Renal cortical epithelial cell (primary cell): ENCODE data around the gene PEX1. TPM values are rescaled to one million over a fixed set of nuclear protein-coding genes. Genes with fewer than 3 reads are reported as not detected.
"Not testable (repeated sequence)": the region's sequence is repeated elsewhere in the genome, so short reads cannot be mapped to it uniquely, and the experiment has no call there.

ENCODE experiments used
- DNase-seq: peaks from one replicate; pipeline ENCODE4 v3.0.0-alpha.2; 2011; ENCODE audit warnings: low read depth
- total RNA-seq: library from RNA; depleted of rRNA; stranded (reverse); fragments of >200 nt; gene quantifications from 2 replicates; pipeline ENCODE4 v1.2.3, GENCODE V29; 2014

The PEX1 gene
- total RNA-seq, 1 donor from 2014 or later, result 28.5 TPM

DNA sequence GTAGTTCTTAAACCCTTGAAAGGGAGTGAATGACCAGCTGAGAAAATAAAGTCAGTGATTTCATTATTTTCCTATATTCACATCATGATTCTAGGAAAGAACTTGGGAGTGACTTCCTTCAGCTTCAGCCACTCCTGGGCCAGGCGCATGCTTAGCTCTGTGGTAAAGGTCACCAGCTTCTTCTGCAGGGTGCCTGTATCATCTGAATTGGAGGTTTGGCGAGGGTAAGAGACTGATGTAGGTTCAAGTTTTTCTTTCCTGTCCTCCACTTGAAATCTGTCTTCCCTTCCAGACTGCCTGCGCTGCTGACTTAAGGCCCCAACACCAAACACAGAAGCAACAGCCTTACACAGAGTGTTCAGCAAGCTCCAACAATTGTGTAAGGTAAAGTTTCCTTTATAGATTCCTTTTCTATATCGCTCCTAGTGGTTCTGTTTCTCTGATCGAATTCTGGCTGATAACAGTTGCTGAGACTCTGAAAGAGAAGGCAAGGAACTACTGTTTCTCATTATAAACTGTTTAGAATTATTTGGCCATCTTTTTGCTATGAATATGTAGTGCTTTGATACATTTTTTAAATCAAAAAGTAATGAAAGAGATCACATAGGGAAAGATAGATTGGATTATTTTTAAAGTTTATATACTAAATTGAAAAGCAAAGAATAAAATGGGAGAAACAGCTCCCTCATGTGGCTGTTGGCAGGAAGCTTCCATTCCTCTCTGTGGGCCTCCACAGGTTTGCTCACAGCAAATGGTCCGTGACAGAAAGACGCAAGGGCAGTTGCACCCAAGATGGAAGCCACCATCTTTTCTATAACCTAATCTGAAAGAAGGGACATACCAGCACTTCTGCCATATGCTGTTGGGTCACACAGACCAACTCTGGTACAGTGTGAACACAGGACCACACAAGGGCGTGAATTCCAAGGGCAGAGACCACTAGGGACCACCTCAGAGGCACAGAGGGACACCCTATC, 67.0 kb downstream of the PEX1 start:
- DNase-seq, result peak; percentile 52

DNA sequence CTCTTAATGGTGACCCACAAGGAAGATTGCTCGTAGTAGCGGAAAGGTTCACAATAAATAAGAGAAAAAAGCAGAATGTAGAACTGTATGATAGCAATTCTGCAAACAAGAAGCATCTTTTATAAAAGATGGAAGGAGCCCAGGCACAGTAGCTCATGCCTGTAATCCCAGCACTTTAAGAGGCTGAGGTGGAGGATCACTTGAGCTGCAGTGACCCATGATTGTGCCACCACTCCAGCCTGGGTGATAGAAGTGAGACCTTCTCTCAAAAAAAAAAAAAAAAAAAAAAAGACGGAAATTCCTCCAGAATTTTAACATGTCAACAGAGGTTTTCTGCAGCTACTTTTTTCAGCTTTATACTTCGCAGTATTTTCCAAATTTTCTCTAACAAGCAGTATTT, 67.8 kb downstream of the PEX1 start:
- no peak for DNase-seq

DNA sequence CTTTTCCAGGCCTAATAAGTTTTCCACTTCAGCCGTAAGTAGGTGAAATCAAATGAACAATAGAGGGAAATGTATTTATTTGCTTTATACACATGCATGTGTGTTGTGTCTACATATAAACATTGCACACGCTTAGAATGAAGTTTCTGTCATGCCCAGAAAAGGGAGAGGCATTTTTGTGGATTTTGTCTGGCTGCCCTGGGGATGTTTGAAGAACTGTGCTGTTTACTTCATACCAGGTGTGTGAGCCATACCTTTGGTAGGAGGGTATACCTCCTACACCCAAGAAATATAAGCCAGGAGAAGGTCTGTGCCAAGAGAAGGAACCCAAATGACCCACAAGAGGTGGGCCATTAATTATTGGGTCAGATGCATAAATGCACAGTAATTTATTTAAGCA, 68.2 kb downstream of the PEX1 start:
- no peak for DNase-seq

DNA sequence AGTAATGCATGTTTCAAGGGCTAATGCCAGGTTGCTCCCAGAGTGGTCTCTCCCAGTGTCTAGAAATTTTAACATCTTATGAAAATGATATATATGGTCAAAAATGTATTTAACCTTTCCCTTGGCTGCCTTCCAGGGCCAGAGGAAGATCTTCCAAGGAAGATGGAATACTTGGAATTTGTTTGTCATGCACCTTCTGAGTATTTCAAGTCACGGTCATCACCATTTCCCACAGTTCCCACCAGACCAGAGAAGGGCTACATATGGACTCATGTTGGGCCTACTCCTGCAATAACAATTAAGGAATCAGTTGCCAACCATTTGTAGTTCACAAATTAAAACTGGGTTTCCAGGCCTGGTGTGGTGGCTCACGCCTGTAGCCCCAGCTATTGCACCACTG, 72.1 kb downstream of the PEX1 start:
- no peak for DNase-seq

DNA sequence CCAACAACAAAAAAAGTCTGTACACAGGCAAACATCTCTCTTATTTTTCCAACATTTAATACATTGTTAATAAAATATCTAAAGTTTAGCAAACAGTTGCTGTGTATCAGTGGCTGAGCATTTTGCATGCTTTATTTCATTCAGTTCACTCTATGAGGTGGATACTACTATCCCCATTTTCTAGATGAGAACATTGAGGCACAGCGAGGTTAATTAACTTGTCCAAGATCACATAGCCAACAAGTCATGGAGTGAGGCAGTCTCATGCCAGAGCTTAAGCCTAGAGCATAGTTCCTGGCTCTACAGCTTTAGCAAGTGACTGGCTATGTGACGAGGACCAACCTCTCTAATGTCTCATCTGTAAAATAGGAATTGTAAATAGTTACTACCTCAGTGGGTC, 76.7 kb downstream of the PEX1 start:
- no peak for DNase-seq

DNA sequence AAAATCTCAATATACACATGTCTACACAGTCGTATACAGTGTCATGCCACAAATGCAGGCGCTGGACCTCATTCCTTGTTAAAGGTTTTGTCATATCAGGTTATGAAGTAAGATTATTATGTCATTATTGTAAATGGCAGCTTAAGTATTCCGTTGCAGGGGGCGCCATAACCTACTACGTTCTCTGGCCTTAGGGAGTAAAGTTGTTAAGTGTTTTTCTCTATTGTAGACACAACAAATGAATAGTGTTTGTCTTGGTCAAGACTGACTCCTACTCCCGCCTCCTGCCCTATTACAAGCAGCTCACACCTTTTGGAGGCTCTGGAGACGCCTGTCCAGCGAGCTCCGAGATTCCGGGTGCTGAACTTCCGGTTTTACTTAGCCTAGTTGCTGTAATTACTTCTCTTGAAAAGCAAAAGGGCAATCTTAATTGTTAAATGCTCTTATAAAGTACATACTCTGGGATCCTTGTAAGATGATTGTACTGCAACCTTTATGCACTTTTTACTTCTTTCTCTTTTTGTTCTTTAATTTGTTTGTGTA, 80.0 kb downstream of the PEX1 start:
- DNase-seq, result peak; percentile 81

DNA sequence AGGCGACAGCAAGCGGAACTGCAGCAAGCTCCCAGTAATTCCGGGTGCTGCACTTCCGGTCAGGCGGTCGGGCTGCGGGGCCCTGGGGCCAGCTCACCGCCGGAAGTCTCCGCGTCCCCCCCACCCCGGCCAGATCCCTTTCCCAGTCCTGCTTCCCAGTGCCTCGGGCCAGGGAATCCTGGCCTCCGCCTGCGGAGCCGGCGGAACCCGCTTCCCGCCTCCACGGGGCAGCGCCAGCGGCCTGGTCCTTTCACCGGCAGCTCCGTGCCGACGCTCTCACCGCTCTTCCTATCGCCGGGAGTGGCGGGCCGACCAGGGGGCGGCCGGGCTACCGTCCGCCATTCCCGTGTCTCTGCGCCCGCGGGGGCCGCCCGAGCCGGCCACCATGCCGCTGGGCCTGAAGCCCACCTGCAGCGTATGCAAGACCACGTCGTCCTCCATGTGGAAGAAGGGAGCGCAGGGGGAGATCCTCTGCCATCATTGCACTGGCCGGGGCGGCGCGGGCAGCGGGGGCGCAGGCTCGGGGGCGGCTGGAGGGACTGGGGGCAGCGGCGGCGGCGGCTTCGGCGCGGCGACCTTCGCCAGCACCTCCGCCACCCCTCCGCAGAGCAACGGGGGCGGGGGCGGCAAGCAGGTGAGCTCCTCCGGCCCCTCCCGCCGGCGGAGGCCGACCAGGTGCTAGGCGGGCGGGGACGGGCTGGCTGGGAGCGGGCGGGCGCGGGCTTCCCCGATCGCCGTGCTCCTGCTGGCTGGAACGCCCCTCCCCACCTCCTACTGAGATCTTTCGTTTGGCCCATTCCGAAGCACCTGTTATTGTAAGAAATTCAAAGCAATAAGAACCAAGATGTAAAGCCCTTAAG, 80.7 kb downstream of the PEX1 start, which contains the start of gene GATAD1:
TSS of gene GATAD1 (plus strand) at position 138 of the 860 bp plus-strand sequence. CDS start at position 386, 248 bp downstream.
- peak; percentile 85 for DNase-seq

DNA sequence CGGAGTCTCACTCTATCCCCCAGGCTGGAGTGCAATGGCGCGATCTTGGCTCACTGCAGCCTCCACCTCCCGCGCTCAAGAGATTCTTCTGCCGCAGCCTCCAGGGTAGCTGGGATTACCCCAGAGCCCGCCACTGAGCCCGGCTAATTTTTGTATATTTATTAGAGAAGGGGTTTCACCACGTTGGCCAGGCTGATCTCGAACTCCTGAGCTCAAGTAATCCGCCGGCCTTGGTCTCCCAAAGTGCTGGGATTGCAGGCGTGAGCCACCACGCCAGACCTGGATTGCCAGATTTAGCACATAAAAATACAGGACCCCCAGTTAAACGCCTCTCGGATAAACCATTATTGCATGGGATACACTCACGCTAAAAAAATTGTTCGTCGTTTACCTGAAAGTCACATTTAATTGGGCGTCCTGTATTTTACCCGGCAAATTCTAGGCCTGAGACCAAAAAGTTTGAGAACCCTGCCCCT, 81.4 kb downstream of the PEX1 start:
- no peak for DNase-seq

DNA sequence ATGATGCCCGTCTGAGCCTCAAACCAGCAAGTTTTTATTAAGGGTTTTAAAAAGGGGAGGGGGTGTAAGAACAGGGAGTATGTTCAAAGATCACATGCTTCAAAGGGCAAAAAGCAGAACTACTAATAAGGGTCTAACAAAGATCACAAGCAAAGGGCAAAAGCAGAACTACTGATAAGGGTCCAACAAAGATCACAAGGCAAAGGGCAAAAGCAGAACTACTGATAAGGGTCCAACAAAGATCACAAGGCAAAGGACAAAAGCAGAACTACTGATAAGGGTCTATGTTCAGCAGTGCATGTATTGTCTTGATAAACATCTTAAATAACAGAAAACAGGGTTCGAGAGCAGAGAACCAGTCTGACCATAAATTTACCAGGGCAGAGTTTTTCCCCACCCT, 85.6 kb downstream of the PEX1 start:
- DNase-seq, result not testable (repeated sequence)

DNA sequence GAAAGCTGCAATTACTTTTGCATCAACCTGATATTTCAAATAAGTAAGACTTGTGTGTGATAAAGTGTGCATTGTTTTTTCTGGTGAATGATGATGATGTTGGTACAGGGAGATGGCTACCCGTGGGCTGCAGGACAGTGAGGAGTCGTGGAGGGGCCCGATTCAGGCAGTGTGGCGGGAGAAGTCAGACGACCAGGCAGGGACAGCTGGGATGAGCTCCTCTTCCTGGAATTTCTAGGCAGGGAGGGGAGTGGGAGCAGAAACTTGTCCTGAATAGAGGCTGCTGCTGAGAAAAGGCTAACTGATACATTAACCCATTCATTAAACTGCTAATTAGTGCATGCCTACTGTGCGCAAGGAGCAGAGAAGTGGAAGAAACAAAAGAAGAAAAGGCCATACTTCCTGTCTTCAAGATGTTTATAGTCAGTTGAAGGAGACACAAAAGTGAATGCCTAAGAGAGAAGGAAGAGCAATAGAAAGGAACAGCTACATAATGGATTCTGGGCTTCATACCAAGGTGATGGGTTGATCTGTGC, 90.3 kb downstream of the PEX1 start:
- DNase-seq, result no peak

Other genes with a start within 250 kb of the PEX1 start
- gene GATAD1, start 81.0 kb downstream of the PEX1 start, total RNA-seq, result 16.5 and 24.0 TPM in 2 replicates
- not detected in 2 replicates for gene ERVW-1, start 50.6 kb downstream of the PEX1 start, total RNA-seq
- 8.3 and 15.9 TPM in 2 replicates for gene RBM48, start 275 bp upstream of the PEX1 start, total RNA-seq
- 18.1 and 21.2 TPM in 2 replicates for gene FAM133B, start 61.9 kb upstream of the PEX1 start, total RNA-seq